ENCODE results near the gene TBC1D14. TPM values are rescaled to one million over a fixed set of nuclear protein-coding genes. Genes with fewer than 3 reads are reported as not detected.
"Not testable (repeated sequence)": the region's sequence is repeated elsewhere in the genome, so short reads cannot be mapped to it uniquely, and the experiment has no call there.

TBC1D14 gene
- total RNA-seq, 1 donor from 2014 or later = 40.2 TPM

- H3K27me3 ChIP-seq (ENCODE audit: control insufficient read depth in 3 of 3, insufficient read depth in 3 of 3, low read length in 3 of 3) = peaks cover 0 to under 1% (median under 1%) of the 10 kb centered on the region in 3 donors
- H3K27ac ChIP-seq (ENCODE audit: low read depth, low read length) = no peak overlapping the region
Observed at GRCh38 chr4:7078025-7078424, 168.4 kb downstream of the TBC1D14 start.

GRCh38 chr4:7079483-7079882 lies 169.9 kb downstream of the TBC1D14 start:
- not testable (repeated sequence) for H3K4me3 ChIP-seq (ENCODE audit: low read length in 3 of 3); H3K4me1 ChIP-seq (ENCODE audit: control insufficient read depth in 3 of 3, insufficient read depth in 3 of 3, low read length in 3 of 3); H3K27me3 ChIP-seq (ENCODE audit: control insufficient read depth in 3 of 3, insufficient read depth in 3 of 3, low read length in 3 of 3); H3K9ac ChIP-seq (ENCODE audit: low read depth in 1 of 3, low read length in 3 of 3); H3K9me3 ChIP-seq (ENCODE audit: control insufficient read depth in 3 of 3, low read length in 3 of 3); H3K27ac ChIP-seq (ENCODE audit: low read depth, low read length); H3K36me3 ChIP-seq (ENCODE audit: control insufficient read depth in 3 of 3, insufficient read depth in 3 of 3, low read length in 3 of 3)

More at GRCh38 chr4:7078025-7078424, 168.4 kb downstream of the TBC1D14 start:
- Histone ChIP-seq H3K9me3 (ENCODE audit: control insufficient read depth in 3 of 3, low read length in 3 of 3) (no peaks in the 10 kb centered on the region), H3K9ac (ENCODE audit: low read depth in 1 of 3, low read length in 3 of 3) (no peak overlapping the region), H3K36me3 (ENCODE audit: control insufficient read depth in 3 of 3, insufficient read depth in 3 of 3, low read length in 3 of 3) (no peaks in the 10 kb centered on the region), H3K4me1 (ENCODE audit: control insufficient read depth in 3 of 3, insufficient read depth in 3 of 3, low read length in 3 of 3) (peaks cover 5 to 16% (median 12%) of the 10 kb centered on the region in 3 donors), H3K4me3 (ENCODE audit: low read length in 3 of 3) (no peak overlapping the region)

- H3K4me3 ChIP-seq (ENCODE audit: low read length in 3 of 3); H3K27ac ChIP-seq (ENCODE audit: low read depth, low read length); H3K27me3 ChIP-seq (ENCODE audit: control insufficient read depth in 3 of 3, insufficient read depth in 3 of 3, low read length in 3 of 3); H3K9ac ChIP-seq (ENCODE audit: low read depth in 1 of 3, low read length in 3 of 3); H3K36me3 ChIP-seq (ENCODE audit: control insufficient read depth in 3 of 3, insufficient read depth in 3 of 3, low read length in 3 of 3); H3K9me3 ChIP-seq (ENCODE audit: control insufficient read depth in 3 of 3, low read length in 3 of 3); H3K4me1 ChIP-seq (ENCODE audit: control insufficient read depth in 3 of 3, insufficient read depth in 3 of 3, low read length in 3 of 3): not testable (repeated sequence)
Observed at GRCh38 chr4:7079909-7080308, 170.3 kb downstream of the TBC1D14 start.

Other genes starting within 250 kb of the TBC1D14 start
- 0.52 TPM for gene S100P, start 215.9 kb upstream of the TBC1D14 start, total RNA-seq
- 32.9 TPM for gene MRFAP1L1, start 200.0 kb upstream of the TBC1D14 start, total RNA-seq
- 6.3 TPM for gene BLOC1S4, start 193.7 kb upstream of the TBC1D14 start, total RNA-seq
- 12.5 TPM for gene KIAA0232, start 127.1 kb upstream of the TBC1D14 start, total RNA-seq
- gene TADA2B, start 133.5 kb downstream of the TBC1D14 start, total RNA-seq = 19.3 TPM
- 19.3 TPM for gene GRPEL1, start 158.2 kb downstream of the TBC1D14 start, total RNA-seq